Coronary artery (tissue), 2 donors: ENCODE results near the gene SGSH.
"Not testable (repeated sequence)": the region's sequence is repeated elsewhere in the genome, so short reads cannot be mapped to it uniquely, and the experiment has no call there.

Experiments
- DNase-seq: peaks from one replicate; pipeline ENCODE4 v3.0.0-alpha.2; 2017; ENCODE audit warnings: low spot score
- H3K27ac ChIP-seq, 2 donors: fragments of 200-600 bp; sonication (generic); one replicate each; pipeline ENCODE4 v1.5.1; 2016 to 2019
- H3K4me3 ChIP-seq: fragments of 200-600 bp; sonication (generic); 2 replicates; pipeline ENCODE4 v1.5.1; 2016; ENCODE audit warnings: mild to moderate bottlenecking, moderate library complexity
- CTCF ChIP-seq: fragments of 200-600 bp; sonication (generic); IDR thresholded peaks from one replicate; pipeline ENCODE4 v1.5.1; 2019; ENCODE audit warnings: antibody characterized with exemption

The SGSH gene

GRCh38 chr17:80260069-80260535 is 40.0 kb upstream of the SGSH start:
- no peak for TF ChIP-seq CTCF
- DNase-seq: peak; percentile 85
- peak overlapping the region; percentile 78 for H3K4me3 ChIP-seq
- H3K27ac ChIP-seq: peak overlapping the region; percentile 84 to 91

- TF ChIP-seq CTCF: no peak
- Histone ChIP-seq H3K4me3 (peak overlapping the region; percentile 78), H3K27ac (peak overlapping the region; percentile 84 to 91)
- DNase-seq: no peak
Observed at GRCh38 chr17:80259457-80260068, 39.4 kb upstream of the SGSH start.

- not testable (repeated sequence) for DNase-seq, H3K4me3 ChIP-seq, H3K27ac ChIP-seq
Observed at GRCh38 chr17:80258296-80258695, 38.2 kb upstream of the SGSH start.

- Histone ChIP-seq H3K4me3 (no peak overlapping the region), H3K27ac (no peak overlapping the region)
- DNase-seq: no peak
- no peak for TF ChIP-seq CTCF
Observed at GRCh38 chr17:80257716-80258213, 37.6 kb upstream of the SGSH start.

- TF ChIP-seq CTCF: no peak
- Histone ChIP-seq H3K27ac (no peak overlapping the region), H3K4me3 (no peak overlapping the region)
- DNase-seq: no peak
Observed at GRCh38 chr17:80256034-80256350, 35.9 kb upstream of the SGSH start.

GRCh38 chr17:80254396-80255251 is 34.5 kb upstream of the SGSH start:
- DNase-seq: no peak
- H3K27ac ChIP-seq: peak overlapping the region in 1 of 2 donors; percentile 76
- no peak for TF ChIP-seq CTCF

GRCh38 chr17:80253631-80254395 is 33.7 kb upstream of the SGSH start:
- no peak overlapping the region for H3K4me3 ChIP-seq

More at GRCh38 chr17:80254396-80255251, 34.5 kb upstream of the SGSH start:
- no peak overlapping the region for H3K4me3 ChIP-seq

More at GRCh38 chr17:80253631-80254395, 33.7 kb upstream of the SGSH start:
- TF ChIP-seq CTCF: no peak
- DNase-seq: no peak
- H3K27ac ChIP-seq: no peak overlapping the region
